Jurkat, Clone E6-1 (cell line): ENCODE measurements around the gene COL5A1.

ENCODE experiments used
- DNase-seq: peaks from one replicate; pipeline ENCODE4 v3.0.0-alpha.2; 2011; ENCODE audit warnings: low read depth, low spot score
- H3K4me3 ChIP-seq: 2 replicates; pipeline ENCODE4 v1.5.1; 2011; ENCODE audit warnings: mild to moderate bottlenecking, low read length, control low read depth, moderate library complexity

COL5A1 gene

GRCh38 chr9:134743853-134744252 lies 102.2 kb downstream of the COL5A1 start:
- DNase-seq, result no peak
- no peak overlapping the region for H3K4me3 ChIP-seq

GRCh38 chr9:134744385-134745295 lies 103.0 kb downstream of the COL5A1 start:
- no peak overlapping the region for H3K4me3 ChIP-seq
- DNase-seq, result no peak

DNA sequence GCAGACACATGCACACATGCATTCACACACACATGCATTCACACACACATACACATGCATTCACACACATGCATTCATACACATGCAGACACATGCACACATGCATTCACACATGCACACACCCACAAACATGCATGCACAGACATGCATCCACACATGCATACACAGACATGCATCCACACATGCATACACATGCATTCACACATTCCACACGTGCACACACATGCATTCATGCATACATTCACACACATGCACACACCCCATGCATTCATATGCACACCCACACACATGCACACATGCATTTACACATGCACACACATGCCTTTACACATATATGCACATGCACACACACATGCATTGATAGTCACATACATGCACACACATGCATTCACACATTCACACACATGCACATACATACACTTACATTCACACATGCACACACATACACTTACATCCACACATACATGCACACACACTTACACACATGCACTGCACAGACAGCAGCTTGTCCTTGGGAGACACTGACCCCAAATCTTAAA lies 106.4 kb downstream of the COL5A1 start:
- no peak for DNase-seq
- no peak overlapping the region for H3K4me3 ChIP-seq

DNA sequence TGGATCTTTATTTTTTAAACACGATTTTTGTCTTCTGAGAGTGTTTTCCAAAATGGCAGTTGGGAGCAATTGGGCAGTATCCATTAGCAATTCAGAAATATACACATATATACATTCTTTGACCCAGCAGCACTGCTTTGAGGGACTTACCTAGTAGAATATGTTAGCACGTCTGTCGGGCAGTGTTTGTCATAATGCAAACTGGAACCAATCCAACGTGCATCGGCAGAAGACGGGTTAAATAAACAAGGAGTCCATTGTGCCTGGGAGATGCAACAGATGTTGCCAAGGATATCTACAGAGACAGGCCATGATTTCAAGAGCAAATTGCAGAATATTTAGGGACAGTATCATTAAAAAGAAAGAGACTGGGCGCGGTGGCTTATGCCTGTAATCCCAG lies 107.0 kb downstream of the COL5A1 start:
- no peak for DNase-seq
- no peak overlapping the region for H3K4me3 ChIP-seq

DNA sequence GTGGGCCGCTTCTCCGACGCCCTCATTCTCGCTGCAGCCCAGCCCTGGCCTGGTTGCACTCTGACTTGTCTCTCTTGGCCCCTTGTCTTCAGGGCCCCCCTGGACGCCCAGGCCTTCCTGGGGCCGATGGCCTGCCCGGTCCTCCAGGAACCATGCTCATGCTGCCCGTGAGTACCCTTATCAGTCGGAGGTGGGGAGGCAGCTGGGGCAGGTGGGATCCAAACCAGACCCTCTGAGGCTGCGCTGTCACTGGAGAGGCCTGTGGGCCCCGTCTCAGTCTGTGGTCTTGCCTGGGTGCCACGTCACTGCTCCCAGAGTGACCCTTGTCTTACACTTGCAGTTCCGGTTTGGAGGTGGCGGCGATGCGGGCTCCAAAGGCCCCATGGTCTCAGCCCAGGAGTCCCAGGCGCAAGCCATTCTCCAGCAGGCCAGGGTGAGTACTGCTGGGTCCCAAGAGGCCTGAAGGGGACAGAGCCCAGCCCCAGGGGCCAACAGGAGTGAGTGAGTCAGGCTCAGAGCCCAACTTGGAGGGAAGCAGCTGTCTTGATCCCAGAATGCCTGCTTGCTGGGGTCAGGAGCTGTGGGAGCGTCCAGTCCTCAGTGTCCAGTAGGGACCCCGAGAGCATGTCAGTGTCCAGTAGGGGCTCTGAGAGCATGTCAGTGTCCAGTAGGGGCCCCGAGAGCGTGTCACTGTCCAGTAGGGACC lies 109.0 kb downstream of the COL5A1 start:
- DNase-seq, result no peak

GRCh38 chr9:134751622-134752021 lies 110.0 kb downstream of the COL5A1 start:
- H3K4me3 ChIP-seq, result no peak overlapping the region
- no peak for DNase-seq

More for the DNA sequence above, 109.0 kb downstream of the COL5A1 start:
- H3K4me3 ChIP-seq, result no peak overlapping the region

DNA sequence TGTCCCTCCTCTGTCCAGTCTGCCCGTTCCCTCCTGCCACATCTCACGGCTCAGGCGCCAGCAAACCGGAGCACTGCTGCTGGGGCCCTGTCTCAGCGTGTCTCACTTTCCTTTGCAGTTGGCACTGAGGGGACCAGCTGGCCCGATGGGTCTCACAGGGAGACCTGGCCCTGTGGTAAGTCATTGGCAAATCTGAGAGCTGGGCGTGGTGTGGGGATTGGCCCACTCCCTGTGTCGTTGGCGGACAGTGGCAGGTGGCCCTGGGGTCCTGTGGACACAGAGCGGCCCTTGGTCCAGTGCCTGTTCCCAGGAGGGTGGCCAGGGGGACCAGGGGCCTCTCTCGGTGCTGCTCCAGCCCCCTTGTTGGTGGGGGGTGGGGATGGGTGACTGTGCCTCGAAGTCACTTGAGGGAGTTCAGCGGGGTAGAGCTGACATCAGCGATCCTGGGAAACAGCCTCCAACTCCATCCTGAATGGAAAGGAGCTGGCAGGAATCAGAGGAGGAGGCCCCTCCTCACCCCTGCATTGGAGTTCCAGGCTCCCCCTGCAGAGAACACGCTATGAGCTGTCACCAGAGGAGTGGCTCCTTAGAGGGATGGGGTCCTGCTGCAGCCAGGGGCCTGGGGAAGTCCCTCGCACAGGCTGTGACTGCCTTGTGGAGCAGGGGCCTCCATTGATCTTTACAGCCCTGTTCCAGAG lies 111.0 kb downstream of the COL5A1 start:
- no peak overlapping the region for H3K4me3 ChIP-seq
- DNase-seq, result no peak

DNA sequence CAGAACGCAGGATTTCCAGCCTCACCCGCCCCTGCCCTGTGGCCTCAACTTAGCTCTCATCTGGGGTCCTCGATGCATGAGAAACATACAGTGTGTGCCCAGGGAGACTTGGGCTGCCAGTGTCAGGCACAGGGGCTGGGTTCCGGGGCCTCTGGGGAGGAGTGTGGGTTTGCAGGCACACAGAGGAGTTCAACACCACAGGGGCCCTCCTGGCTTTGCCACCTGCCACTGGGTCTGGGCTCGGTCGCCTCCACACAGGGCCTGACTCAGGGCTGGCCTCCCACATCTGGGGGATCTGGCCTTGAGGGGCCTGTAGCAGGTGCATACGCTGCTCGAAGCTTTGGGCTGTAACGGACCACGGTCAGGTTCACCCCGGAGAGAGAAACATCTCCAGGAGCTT lies 111.6 kb downstream of the COL5A1 start:
- no peak overlapping the region for H3K4me3 ChIP-seq
- DNase-seq, result no peak

- no peak overlapping the region for H3K4me3 ChIP-seq
- DNase-seq, result no peak
These were observed 113.8 kb downstream of the COL5A1 start for GRCh38 chr9:134755221-134755907.

DNA sequence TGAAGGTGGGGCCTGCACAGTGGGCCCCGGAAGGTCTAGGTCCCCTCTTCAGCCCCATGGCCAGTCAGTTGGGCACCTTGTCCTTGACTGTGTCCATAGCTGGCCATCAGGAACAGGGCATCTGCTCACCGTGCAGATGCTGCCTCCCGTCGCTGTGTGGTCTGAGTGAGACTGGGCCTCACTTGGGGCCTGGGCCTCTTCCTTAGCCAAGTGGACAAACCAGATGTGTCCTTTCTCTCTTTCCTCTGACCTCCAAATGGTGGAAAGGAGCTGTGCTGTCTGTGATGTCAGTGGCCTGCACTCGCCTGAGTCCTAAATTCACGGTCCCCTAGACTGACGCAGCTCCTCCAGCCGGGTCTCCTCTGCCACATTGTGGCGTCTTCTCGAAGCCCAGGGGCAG lies 114.5 kb downstream of the COL5A1 start:
- no peak overlapping the region for H3K4me3 ChIP-seq
- DNase-seq, result no peak

DNA sequence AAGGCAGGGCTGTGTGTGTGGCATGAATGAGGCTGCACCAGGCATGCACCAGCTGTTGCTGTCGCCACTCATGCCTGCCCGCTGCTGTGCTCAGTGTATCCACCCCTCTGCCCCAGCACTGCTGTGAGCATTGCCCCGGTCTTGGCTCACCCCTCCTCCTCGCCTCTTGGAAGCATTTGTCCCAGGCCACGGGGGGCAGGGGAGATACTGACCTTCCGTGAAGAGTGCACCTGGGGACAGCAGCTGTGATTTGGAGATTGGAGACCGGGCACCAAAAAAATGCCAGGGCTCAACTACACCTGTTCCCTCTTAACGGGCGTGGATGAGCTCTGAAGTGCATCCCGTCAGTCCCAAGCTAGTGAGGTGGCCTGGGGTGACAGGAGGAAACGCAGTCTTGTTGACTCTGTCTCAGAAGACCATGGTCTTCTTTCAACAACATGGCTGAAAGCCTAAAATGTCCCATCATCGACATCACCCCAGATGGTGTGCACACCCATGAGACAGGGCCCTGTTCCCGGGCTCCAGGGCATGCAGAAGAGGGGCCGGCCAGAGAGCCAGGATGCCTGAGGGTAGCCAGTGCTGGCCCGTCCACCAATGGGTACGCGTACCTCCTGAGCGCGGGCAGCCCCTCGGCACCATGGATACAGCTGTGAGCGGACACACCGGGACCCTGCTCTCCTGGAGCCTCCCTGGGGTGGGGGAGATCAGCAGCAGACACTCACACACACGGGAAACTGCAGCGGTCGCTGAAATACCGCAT lies 115.8 kb downstream of the COL5A1 start:
- no peak for DNase-seq
- no peak overlapping the region for H3K4me3 ChIP-seq

GRCh38 chr9:134758949-134759607 lies 117.5 kb downstream of the COL5A1 start:
- no peak for DNase-seq
- no peak overlapping the region for H3K4me3 ChIP-seq

GRCh38 chr9:134759913-134760312 lies 118.3 kb downstream of the COL5A1 start:
- H3K4me3 ChIP-seq, result no peak overlapping the region
- DNase-seq, result no peak

GRCh38 chr9:134760750-134761420 lies 119.3 kb downstream of the COL5A1 start:
- DNase-seq, result no peak
- H3K4me3 ChIP-seq, result no peak overlapping the region

DNA sequence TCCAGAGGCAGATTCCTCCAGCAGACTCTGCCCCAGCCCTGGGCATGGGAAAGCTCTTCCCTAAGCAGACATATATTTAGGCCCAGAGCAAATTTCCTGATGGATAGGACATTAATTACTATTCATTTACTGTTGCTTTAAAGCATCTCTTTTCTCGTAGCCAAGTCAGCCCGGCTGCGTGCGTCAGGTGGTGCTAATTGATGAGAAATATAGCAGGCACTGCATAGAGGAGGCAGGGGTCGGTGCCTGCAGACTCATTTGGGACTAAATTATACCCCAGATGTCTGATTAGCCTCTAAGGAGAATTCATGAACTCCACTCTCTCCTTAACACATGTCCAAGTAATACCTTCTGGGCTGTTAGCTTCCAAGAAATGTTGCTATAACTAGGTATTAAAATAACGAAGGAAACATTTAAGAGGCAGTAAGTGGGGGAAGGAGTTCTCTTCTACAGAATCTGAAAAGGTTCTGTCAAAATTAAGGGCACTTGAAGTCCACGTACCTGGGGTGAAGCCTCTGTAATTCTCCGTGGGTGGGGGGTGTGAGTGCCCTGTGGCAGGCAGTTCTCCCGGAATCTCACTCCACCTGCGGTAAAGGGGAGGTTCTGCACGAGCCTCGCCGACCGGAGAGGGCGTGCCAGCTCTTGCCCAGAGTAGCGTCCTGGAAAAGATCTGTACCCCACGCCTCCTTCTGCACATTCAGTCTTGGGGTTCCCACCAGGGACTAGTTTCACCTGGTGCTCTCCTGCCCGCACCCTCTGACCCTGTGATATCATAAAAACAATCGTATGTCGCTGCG lies 123.1 kb downstream of the COL5A1 start:
- no peak for DNase-seq

GRCh38 chr9:134765785-134766184 lies 124.2 kb downstream of the COL5A1 start:
- DNase-seq, result no peak

More for the DNA sequence above, 123.1 kb downstream of the COL5A1 start:
- H3K4me3 ChIP-seq, result no peak overlapping the region

GRCh38 chr9:134766587-134766986 lies 125.0 kb downstream of the COL5A1 start:
- no peak for DNase-seq
- no peak overlapping the region for H3K4me3 ChIP-seq

More at GRCh38 chr9:134765785-134766184, 124.2 kb downstream of the COL5A1 start:
- no peak overlapping the region for H3K4me3 ChIP-seq
